HCT116 (cell line): ENCODE data around the gene IL1RN. TPM values are rescaled to one million over a fixed set of nuclear protein-coding genes. Genes with fewer than 3 reads are reported as not detected.

ENCODE experiments used
- ATAC-seq: fragments of 200-7000 bp; cut with Tn5 transposase; 2 replicates; pipeline ENCODE4 v1.9.1; 2020; ENCODE audit warnings: mild to moderate bottlenecking, moderate library complexity
- BruUV-seq: library from RNA; stranded (reverse); fragments of 400-500 nt; replicated peaks from 2 replicates; lab custom pipeline; 2021; lab: Mats Ljungman, UMichigan
- CTCF ChIA-PET: fragments of 300-600 bp; sonication (Branson Sonifier 250); formaldehyde crosslinking; loops from one replicate; lab custom pipeline; 2021; ENCODE audit warnings: antibody characterized with exemption; lab: Charles Lee
- POLR2A ChIA-PET: fragments of 300-600, 350-600 bp; sonication (Branson Sonifier 250); formaldehyde crosslinking; loops from one replicate; lab custom pipeline; 2021; ENCODE audit warnings: antibody characterized with exemption; lab: Charles Lee
- RAD21 ChIA-PET, 2 experiments: fragments of 300-600 bp; sonication (Branson Sonifier 250); formaldehyde crosslinking; loops; one replicate each; lab custom pipeline; 2023; ENCODE audit warnings: low total read pairs in 2 of 2; ENCODE audit not compliant: uncharacterized antibody in 2 of 2, unreplicated experiment in 2 of 2, low non-redundant PET in 1 of 2; lab: Charles Lee
- DNase-seq: peaks from one replicate; pipeline ENCODE4 v3.0.0-alpha.2; 2010; ENCODE audit warnings: low read depth, low spot score
- H2AFZ ChIP-seq: fragments of 200-600 bp; shearing (Covaris generic), sonication (generic); 2 replicates; pipeline ENCODE4 v1.6.1; 2017; ENCODE audit warnings: low read depth, mixed run types, mixed read lengths, antibody characterized with exemption, low read length; ENCODE audit not compliant: poor library complexity, severe bottlenecking
- H3K27ac ChIP-seq: 2 replicates; pipeline ENCODE4 v1.5.1; 2012; ENCODE audit warnings: low read depth, low read length
- H3K27me3 ChIP-seq: fragments of 200-600 bp; sonication (generic); 2 replicates; pipeline ENCODE4 v1.6.1; 2016; ENCODE audit warnings: mixed run types, low read length, mixed read lengths; ENCODE audit not compliant: insufficient read depth
- H3K36me3 ChIP-seq, 2 experiments: fragments of 200-500 bp in 1 of 2; fragments of 200-600 bp in 1 of 2; sonication (Bioruptor generic) in 1 of 2; sonication (generic) in 1 of 2; 2 replicates each; pipeline versions ENCODE4 v1.5.1 to v1.6.1; 2014 to 2016; ENCODE audit warnings: low read length in 2 of 2, inconsistent platforms in 1 of 2, mixed read lengths in 1 of 2, mixed run types in 1 of 2; ENCODE audit not compliant: insufficient read depth in 2 of 2, control insufficient read depth in 1 of 2
- H3K4me1 ChIP-seq, 2 experiments: fragments of 200-600 bp in 1 of 2; sonication (generic) in 1 of 2; 2 replicates each; pipeline versions ENCODE4 v1.5.1 to v1.6.1; 2012 to 2017; ENCODE audit warnings: low read length in 2 of 2, inconsistent platforms in 1 of 2, mild to moderate bottlenecking in 1 of 2, mixed read lengths in 1 of 2, mixed run types in 1 of 2, moderate library complexity in 1 of 2; ENCODE audit not compliant: insufficient read depth in 2 of 2, control insufficient read depth in 1 of 2
- H3K4me2 ChIP-seq: fragments of 200-600 bp; sonication (generic); 2 replicates; pipeline ENCODE4 v1.6.1; 2017; ENCODE audit warnings: mixed run types, low read length, mixed read lengths
- H3K4me3 ChIP-seq, 2 experiments: fragments of 200-600 bp in 1 of 2; sonication (generic) in 1 of 2; replicated peaks in 1 of 2; 2 replicates each; pipeline ENCODE4 v1.5.1; 2011 to 2016; ENCODE audit warnings: low read length in 2 of 2, control low read depth in 1 of 2, low read depth in 1 of 2, mild to moderate bottlenecking in 1 of 2, mixed read lengths in 1 of 2, mixed run types in 1 of 2
- H3K79me2 ChIP-seq: fragments of 200-600 bp; sonication (generic); 2 replicates; pipeline ENCODE4 v1.6.1; 2017; ENCODE audit warnings: mild to moderate bottlenecking, mixed run types, low read length, moderate library complexity, mixed read lengths; ENCODE audit not compliant: insufficient read depth
- H3K9ac ChIP-seq: fragments of 200-600 bp; sonication (generic); 2 replicates; pipeline ENCODE4 v1.6.1; 2016; ENCODE audit warnings: low read length, mixed read lengths
- H3K9me2 ChIP-seq: fragments of 200-600 bp; sonication (generic), shearing (Covaris generic); 2 replicates; pipeline ENCODE4 v1.6.1; 2017; ENCODE audit warnings: mixed run types, mild to moderate bottlenecking, moderate library complexity; ENCODE audit not compliant: insufficient read depth
- H3K9me3 ChIP-seq, 2 experiments: fragments of 200-500 bp in 1 of 2; fragments of 200-600 bp in 1 of 2; sonication (Bioruptor generic) in 1 of 2; sonication (generic) in 1 of 2; 2 replicates each; pipeline ENCODE4 v1.6.1; 2014 to 2017; ENCODE audit warnings: low read length in 2 of 2, mixed read lengths in 2 of 2, inconsistent platforms in 1 of 2, low read depth in 1 of 2, mild to moderate bottlenecking in 1 of 2, mixed run types in 1 of 2, moderate library complexity in 1 of 2; ENCODE audit not compliant: control insufficient read depth in 1 of 2, insufficient read depth in 1 of 2
- H4K20me1 ChIP-seq: fragments of 200-600 bp; sonication (generic), shearing (Covaris generic); 2 replicates; pipeline ENCODE4 v1.6.1; 2017; ENCODE audit warnings: mixed run types, mild to moderate bottlenecking, moderate library complexity; ENCODE audit not compliant: insufficient read depth
- CBX3 ChIP-seq: IDR thresholded peaks from 2 replicates; pipeline ENCODE4 v1.6.1; 2012; ENCODE audit warnings: low read depth
- CTCF ChIP-seq, 3 experiments: fragments of 200-600 bp in 1 of 3; sonication (generic) in 1 of 3; IDR thresholded peaks in 2 of 3; conservative IDR thresholded peaks in 1 of 3; 2 replicates each; pipeline ENCODE4 v1.5.1; 2012 to 2017; ENCODE audit warnings: low read depth in 2 of 3, low read length in 2 of 3, antibody characterized with exemption in 1 of 3, borderline replicate concordance in 1 of 3, control low read depth in 1 of 3, mild to moderate bottlenecking in 1 of 3, mixed read lengths in 1 of 3, mixed run types in 1 of 3, moderate library complexity in 1 of 3; ENCODE audit not compliant: insufficient read depth in 1 of 3
- EGR1 ChIP-seq: IDR thresholded peaks from 2 replicates; pipeline ENCODE4 v1.6.1; 2012; ENCODE audit warnings: low read depth
- EZH2phosphoT487 ChIP-seq: fragments of 200-600 bp; IDR thresholded peaks from 2 replicates; pipeline ENCODE4 v1.6.1; 2018; ENCODE audit warnings: antibody characterized with exemption, borderline replicate concordance
- RAD21 ChIP-seq: IDR thresholded peaks from 2 replicates; pipeline ENCODE4 v1.6.1; 2012; ENCODE audit warnings: low read depth, mild to moderate bottlenecking
- SIN3A ChIP-seq: IDR thresholded peaks from 2 replicates; pipeline ENCODE4 v1.6.1; 2012; ENCODE audit warnings: low read depth
- intact Hi-C: fragments of 100-400 bp; cut with micrococcal nuclease; formaldehyde crosslinking; loops from 2 replicates; pipeline ENCODE4 v1.10.0; 2022
- total RNA-seq: library from RNA; stranded (reverse); gene quantifications from one replicate; pipeline ENCODE4 v1.2.1, GENCODE V29; 2021; ENCODE audit not compliant: unreplicated experiment

Gene IL1RN
- total RNA-seq, 1 experiment from 2014 or later = 0.25 TPM

GRCh38 chr2:113080134-113080533, 47.3 kb upstream of the IL1RN start:
- CTCF ChIA-PET = interaction anchor here (0.6 to 3.8 kb wide), 18 partner anchors 9 to 328 kb away, joined by 3 to 62 read pairs (median 4); no protein-coding TSS in a partner anchor
- ATAC-seq (peak; percentile 86), DNase-seq (peak; percentile 13)
- Histone ChIP-seq H3K27ac (no peak overlapping the region), H3K36me3 (no peaks in the 10 kb centered on the region), H2AFZ (peak overlapping the region; percentile 72), H3K4me2 (0 out of 2 replicates have a peak overlapping the region, but pooled peaks have one; percentile 20), H3K9me2 (no peaks in the 10 kb centered on the region), H3K79me2 (no peaks in the 10 kb centered on the region), H3K27me3 (no peaks in the 10 kb centered on the region), H3K4me1 (peaks cover 12 to 26% of the 10 kb centered on the region in 2 experiments), H4K20me1 (no peaks in the 10 kb centered on the region), H3K9me3 (no peaks in the 10 kb centered on the region), H3K4me3 (no peak overlapping the region), H3K9ac (no peak overlapping the region)
- TF ChIP-seq CBX3 (no peak), RAD21 (peak; percentile 87), EZH2phosphoT487 (no peak), EGR1 (no peak), CTCF (IDR thresholded peaks at IDR 0.05 in 2 of 3, conservative IDR thresholded peaks at IDR 0.05 in 1 of 3; ENCODE audit: borderline replicate concordance in 1 of 3, insufficient read depth in 1 of 3, low read depth in 2 of 3, low read length in 2 of 3) (peak; percentile 79 to 91 (median 85)), SIN3A (no peak)
- RAD21 ChIA-PET = interaction anchor here in 1 of 2 experiments (0.6 to 2.0 kb wide), 4 partner anchors 118 to 360 kb away, joined by 3 to 12 read pairs (median 6); no protein-coding TSS in a partner anchor
- POLR2A ChIA-PET = interaction anchor here (3.3 kb wide), 1 partner anchor 119 kb away, joined by 9 read pairs; no protein-coding TSS in a partner anchor
- no TSS peak for BruUV-seq
- intact Hi-C loops = loop anchor here (1.0 to 5.0 kb wide), 3 partner anchors 119 to 312 kb away; no protein-coding TSS in a partner anchor
